Ishikawa (cell line): ENCODE data around the gene OGT.

Experiments used
- EGR1 ChIP-seq: IDR thresholded peaks from 2 replicates; pipeline ENCODE4 v1.6.1; 2012
- EP300 ChIP-seq: IDR thresholded peaks from 2 replicates; pipeline ENCODE4 v1.6.1; 2012; ENCODE audit warnings: borderline replicate concordance
- FOXM1 ChIP-seq: IDR thresholded peaks from 2 replicates; pipeline ENCODE4 v1.6.1; 2012; ENCODE audit warnings: low read depth, borderline replicate concordance
- NFIC ChIP-seq: IDR thresholded peaks from 2 replicates; pipeline ENCODE4 v1.6.1; 2012
- RAD21 ChIP-seq: IDR thresholded peaks from 2 replicates; pipeline ENCODE4 v1.6.1; 2012; ENCODE audit warnings: low read depth
- ZBTB7A ChIP-seq: IDR thresholded peaks from 2 replicates; pipeline ENCODE4 v1.6.1; 2012; ENCODE audit warnings: low read depth
- TF ChIP-seq, protein P1 (sequence below): IDR thresholded peaks from 2 replicates; pipeline ENCODE4 v1.6.1; 2012; ENCODE audit warnings: low read depth, mild to moderate bottlenecking

DNA sequence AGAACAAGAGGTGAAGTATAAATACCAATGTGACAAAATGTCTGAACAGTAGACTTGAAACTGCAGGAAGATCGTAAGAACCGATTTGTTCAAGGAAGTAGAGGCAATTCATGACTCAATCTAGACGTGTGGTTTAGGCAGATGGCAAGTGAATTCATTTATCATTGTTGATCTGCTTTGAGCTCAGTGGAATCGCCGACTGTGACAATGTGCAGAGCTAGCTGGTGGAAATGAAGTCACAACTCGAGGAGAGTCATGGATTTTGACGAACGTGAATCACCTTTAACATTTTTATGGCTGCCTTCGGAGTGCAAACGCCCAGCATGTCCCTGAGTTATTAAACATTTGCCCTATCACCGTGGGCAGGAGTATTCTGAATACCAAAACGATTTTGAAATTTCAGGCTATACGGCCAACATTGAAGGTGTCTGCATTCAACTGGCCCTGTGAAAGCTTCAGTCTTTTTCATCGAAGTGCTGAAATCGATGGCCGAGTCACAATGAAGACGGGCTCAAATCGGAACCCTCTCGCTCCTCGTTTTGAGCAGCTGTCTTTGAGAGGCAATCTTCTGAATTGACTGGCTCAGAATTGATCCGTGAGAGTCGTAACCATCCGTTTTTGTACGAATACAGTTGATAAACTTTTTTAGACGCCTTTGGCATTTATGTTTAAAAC lies 689 bp upstream of the OGT start:
- no peak for TF ChIP-seq EP300
- TF ChIP-seq RAD21 = no peak
- TF ChIP-seq EGR1 = no peak
- no peak for TF ChIP-seq FOXM1
- TF ChIP-seq NFIC = no peak
- TF ChIP-seq, protein P1, sequence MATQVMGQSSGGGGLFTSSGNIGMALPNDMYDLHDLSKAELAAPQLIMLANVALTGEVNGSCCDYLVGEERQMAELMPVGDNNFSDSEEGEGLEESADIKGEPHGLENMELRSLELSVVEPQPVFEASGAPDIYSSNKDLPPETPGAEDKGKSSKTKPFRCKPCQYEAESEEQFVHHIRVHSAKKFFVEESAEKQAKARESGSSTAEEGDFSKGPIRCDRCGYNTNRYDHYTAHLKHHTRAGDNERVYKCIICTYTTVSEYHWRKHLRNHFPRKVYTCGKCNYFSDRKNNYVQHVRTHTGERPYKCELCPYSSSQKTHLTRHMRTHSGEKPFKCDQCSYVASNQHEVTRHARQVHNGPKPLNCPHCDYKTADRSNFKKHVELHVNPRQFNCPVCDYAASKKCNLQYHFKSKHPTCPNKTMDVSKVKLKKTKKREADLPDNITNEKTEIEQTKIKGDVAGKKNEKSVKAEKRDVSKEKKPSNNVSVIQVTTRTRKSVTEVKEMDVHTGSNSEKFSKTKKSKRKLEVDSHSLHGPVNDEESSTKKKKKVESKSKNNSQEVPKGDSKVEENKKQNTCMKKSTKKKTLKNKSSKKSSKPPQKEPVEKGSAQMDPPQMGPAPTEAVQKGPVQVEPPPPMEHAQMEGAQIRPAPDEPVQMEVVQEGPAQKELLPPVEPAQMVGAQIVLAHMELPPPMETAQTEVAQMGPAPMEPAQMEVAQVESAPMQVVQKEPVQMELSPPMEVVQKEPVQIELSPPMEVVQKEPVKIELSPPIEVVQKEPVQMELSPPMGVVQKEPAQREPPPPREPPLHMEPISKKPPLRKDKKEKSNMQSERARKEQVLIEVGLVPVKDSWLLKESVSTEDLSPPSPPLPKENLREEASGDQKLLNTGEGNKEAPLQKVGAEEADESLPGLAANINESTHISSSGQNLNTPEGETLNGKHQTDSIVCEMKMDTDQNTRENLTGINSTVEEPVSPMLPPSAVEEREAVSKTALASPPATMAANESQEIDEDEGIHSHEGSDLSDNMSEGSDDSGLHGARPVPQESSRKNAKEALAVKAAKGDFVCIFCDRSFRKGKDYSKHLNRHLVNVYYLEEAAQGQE = no peak
- no peak for TF ChIP-seq ZBTB7A
